Endometrial microvascular endothelial cells (primary cell): Measurements from ENCODE around the gene CARMIL3. TPM values are rescaled to one million over a fixed set of nuclear protein-coding genes. Genes with fewer than 3 reads are reported as not detected.
"Not testable (repeated sequence)": the region's sequence is repeated elsewhere in the genome, so short reads cannot be mapped to it uniquely, and the experiment has no call there.

ENCODE experiments used
- in situ Hi-C: cut with HindIII; loops from 2 replicates; pipeline ENCODE4 v1.10.0; 2017; ENCODE audit warnings: low sequenced_read_pairs, low pct_unique_long_range_greater_than_20kb; ENCODE audit errors: inconsistent ontology term
- total RNA-seq: library from RNA; depleted of rRNA; stranded (reverse); fragments of >200 nt; gene quantifications from one replicate; pipeline ENCODE4 v1.2.3, GENCODE V29; 2015; ENCODE audit errors: inconsistent ontology term

Gene CARMIL3
- total RNA-seq, 1 donor from 2014 or later: not detected

DNA sequence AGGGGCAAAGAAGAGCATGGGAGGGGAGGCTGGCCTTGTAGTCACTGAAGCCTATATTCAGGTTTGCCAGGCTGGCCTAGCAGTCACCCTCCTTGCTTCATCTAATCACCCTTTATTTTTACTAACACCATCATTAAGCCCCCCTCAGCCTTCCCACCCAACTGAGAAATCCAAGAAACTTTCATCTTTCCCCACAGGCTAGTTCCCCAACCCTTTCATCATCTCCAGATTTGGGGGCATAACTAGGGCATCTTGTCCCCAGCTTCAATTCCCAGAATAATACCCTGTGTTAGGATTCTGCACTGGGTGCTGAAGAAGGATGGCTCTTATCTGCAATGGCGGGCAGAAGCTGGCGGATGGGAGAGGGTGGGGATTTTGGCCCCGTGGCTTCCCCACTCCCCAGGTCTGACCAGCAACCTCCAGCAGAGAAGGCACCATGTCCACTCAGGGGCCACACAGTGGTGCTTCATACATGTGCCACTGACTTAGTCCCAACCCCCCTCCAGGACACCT lies 49.2 kb downstream of the CARMIL3 start:
- in situ Hi-C loops: no loop called here

DNA sequence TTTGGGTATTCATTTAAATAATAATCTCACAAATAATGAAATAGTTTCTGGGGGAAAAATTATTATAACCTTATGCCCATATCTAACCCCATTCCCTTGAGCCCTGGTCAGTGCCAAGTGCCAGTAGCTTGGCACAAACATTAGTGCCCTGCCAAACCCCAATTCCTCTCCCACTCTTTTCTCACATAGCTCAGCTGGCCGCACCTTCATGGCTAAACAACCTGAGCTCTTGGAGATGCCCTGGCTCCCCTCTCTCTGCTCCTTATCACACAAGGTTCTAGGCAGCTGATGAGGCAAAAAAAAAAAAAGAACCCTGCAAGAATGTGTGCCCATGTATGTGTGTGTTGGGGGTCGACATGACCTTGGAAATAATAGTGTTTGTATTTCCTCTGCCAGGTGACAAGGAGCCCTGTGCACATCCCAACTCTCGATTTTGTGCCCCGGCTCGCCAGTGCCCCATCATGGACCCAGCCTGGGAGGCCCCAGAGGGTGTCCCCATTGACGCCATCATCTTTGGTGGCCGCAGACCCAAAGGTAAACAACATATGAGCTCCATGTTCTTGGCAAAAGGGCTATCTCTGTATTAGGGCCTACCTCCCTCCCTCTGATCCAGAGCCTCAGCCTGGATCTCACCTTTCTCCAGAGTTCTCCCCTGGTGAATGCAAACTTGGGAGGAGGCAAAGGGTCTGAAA lies 50.7 kb downstream of the CARMIL3 start:
- in situ Hi-C loops: no loop called here

DNA sequence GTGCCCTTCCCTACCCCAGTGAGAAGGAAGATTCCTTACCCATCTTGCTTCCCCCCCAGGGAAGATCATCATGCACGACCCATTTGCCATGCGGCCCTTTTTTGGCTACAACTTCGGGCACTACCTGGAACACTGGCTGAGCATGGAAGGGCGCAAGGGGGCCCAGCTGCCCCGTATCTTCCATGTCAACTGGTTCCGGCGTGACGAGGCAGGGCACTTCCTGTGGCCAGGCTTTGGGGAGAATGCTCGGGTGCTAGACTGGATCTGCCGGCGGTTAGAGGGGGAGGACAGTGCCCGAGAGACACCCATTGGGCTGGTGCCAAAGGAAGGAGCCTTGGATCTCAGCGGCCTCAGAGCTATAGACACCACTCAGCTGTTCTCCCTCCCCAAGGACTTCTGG lies 51.6 kb downstream of the CARMIL3 start:
- in situ Hi-C loops: no loop called here

DNA sequence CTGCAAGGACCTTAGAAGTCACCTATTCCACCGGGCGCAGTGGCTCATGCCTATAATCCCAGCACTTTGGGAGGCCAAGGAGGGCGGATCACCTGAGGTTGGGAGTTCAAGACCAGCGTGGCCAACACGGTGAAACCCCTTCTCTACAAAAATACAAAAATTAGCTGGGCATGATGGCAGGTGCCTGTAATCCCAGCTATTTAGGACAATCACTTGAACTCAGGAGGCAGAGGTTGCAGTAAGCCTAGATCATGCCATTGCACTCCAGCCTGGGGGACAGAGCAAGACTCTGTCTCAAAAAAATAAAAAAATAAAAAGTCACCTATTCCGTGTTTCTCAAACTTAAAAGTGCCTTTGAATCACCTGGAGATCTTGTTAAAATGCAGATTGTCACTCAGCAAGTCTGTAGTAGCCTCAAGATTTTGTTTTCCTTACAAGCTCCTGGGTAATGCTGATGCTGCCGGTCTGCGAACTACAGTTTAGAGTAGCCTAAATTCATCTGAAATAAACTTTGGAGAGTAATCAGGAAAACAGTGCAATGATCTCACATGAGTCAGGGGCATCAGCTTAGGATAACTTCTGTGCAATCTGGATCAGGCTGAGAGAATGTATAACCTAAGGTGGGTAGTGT lies 53.9 kb downstream of the CARMIL3 start:
- in situ Hi-C loops: not testable (repeated sequence)

DNA sequence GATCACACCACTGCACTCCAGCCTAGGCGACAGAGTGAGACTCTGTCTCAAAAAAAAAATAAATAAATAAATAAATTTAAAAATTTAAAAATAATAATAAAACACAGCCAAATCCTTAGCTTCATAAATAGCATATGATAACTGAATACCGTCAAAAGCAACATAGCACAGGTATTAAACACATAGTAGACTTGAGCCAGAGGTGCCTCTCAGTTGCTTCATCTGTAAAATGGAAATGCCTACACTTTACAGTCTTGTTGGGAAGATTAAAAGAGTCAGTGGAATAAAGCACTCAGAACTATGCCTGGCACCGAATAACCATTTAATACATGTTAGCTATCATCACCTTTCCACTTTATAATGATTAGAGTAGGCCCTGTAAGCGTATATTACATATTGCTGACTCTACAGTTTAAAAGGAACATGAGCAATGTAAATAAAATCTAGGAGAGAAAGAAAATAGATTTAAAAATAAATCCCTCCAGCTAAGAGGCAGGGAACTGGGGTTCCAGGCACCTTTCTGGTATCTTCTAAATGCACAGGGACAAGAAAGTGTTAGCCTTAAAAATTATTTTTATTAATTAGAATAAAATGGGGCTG lies 55.0 kb downstream of the CARMIL3 start:
- in situ Hi-C loops: no loop called here

DNA sequence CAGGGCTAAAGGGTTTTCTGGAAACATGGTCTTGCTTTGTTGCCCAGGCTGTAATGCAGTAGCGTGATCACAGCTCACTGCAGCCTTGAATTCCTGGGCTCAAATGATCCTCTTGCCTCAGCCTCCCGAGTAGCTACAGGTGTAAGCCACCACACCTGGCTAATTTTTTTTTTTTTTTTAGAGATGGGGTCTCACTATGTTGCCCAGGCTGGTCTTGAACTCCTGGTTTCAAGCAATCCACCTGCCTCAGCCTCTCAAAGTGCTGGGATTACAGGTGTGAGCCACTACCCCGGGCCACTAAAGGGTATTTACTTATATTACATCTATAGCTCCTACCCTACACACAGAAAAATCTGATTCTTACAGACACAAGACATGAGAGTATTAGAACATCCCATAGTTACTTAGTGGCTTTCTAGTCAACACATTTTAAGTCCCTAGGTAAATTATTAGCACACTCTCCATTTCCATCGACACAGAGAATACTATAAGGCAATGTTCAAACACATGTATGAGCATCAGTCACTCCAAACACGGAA lies 56.6 kb downstream of the CARMIL3 start:
- in situ Hi-C loops: no loop called here

- in situ Hi-C loops: no loop called here
Measured at GRCh38 chr14:24110060-24110459, 58.3 kb downstream of the CARMIL3 start.

DNA sequence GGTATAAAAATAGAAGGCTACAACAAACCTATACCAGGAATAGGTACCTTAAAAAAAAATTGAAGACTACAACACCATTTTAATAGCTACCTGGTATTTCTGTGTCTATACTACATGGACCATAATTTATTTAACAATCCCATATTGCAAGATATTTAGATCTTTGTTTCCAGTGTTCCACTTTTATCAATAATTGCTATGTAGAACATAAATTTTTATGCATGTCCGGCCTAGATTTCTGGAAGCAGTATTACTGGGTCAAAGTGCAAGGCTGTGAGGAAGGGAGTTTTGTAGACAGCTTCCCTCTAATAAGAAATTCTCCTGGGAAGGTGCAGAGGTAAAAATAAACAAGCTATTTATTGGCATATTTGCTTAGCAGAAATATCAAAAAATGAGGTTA lies 58.7 kb downstream of the CARMIL3 start:
- in situ Hi-C loops: no loop called here

- in situ Hi-C loops: no loop called here
Measured at GRCh38 chr14:24113379-24113800, 61.6 kb downstream of the CARMIL3 start.

DNA sequence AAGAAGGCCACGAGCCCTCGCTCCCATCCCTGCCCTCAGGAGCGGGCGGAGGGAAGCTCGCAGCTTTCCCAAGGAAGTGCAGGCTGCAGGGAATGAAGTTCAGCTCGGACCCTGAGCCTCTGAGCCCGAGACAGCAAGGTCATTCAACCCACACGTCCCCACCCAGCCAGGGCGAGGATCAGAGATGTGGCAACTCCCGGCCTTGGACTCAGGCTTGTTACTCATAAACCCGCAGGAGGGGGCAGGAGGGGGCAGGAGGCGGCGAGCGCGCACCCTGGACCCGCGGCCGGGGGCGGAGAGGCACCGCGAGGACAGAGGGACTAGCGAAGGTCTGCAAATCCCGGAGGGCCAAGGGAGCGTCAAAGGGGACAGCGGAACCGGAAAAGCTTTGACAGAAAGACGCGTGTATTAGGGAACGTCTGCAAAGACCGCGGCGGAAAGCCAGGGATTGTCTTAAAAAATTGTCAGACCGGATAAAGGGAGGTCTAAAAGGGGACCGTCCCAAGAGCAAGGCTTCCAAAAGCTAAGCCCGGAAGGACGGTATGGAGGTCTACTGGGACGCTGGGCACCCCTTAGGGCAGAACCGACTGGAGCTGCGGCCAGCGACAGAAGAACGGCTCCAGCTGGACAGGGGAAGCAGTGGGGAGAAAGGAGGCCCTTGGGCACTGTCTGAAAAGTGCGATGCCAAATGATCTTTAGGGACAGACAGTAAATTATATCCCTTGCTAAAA lies 62.2 kb downstream of the CARMIL3 start:
- in situ Hi-C loops: no loop called here

- in situ Hi-C loops: no loop called here
Measured at GRCh38 chr14:24114532-24115421, 63.0 kb downstream of the CARMIL3 start, which contains the start of the genes DCAF11 and NRL. DCAF11 (plus strand) TSS chr14:24114777; CDS start chr14:24115595, 818 bp downstream. NRL (minus strand) TSS chr14:24114949; CDS start chr14:24082848, 32,101 bp downstream.

GRCh38 chr14:24115422-24116127 lies 63.8 kb downstream of the CARMIL3 start:
- in situ Hi-C loops: no loop called here

DNA sequence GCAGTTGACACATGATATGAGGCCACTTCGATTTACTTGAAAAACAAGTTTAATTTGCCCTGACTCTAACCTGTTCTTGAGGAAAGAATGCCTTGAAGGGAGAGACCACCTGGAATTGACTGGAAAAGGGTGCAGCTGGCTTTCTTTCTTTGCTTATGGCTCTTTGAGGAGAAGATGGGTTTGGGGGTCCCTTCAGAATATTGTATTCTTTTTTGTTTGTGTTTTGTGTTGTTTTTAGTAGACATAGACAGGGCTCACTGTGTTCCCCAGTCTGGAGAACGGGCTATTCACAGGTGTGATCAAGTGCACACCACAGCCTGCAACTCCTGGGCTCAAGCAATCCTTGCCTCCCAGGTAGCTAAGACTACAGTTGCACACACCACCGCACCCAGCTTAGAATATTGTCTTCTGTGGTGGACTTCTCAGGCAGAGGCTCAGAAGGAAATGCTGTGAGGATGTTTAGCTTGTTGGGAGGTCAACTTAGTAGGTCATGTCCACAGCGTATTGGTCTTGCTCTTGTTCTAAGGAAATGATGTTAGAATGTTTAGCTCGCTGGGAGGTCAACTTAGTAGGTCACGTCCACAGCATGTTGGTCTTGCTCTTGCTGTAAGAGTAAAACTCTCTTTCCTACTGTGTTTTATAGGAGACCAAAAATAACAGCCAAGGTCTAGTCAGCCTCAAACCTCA lies 64.5 kb downstream of the CARMIL3 start:
- in situ Hi-C loops: no loop called here

DNA sequence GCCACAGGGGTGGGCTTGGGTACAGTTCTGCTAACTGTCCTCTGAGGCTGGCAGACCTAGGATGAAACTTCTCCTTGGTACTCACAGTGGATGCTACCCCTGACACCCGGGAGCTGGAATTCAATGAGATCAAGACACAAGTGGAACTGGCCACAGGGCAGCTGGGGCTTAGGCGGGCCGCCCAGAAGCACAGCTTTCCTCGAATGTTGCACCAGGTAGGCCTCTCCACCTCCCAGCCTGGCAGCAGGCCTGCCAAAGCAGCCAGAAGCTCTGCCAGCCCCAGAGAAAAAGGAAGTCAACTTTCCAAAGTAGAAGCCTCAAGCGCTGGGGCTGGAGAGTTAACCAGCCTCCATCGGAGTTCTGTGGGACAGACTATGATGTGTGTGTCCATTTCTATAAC lies 65.4 kb downstream of the CARMIL3 start:
- in situ Hi-C loops: no loop called here
